ENCODE results near the gene PAM. TPM values are rescaled to one million over a fixed set of nuclear protein-coding genes. Genes with fewer than 3 reads are reported as not detected.

PAM gene
- total and polyA plus RNA-seq, 2 of the 13 experiments (the other 11 are each of a cell fraction or from before 2014, with no cell fraction given) = 20.2 to 79.1 TPM

DNA sequence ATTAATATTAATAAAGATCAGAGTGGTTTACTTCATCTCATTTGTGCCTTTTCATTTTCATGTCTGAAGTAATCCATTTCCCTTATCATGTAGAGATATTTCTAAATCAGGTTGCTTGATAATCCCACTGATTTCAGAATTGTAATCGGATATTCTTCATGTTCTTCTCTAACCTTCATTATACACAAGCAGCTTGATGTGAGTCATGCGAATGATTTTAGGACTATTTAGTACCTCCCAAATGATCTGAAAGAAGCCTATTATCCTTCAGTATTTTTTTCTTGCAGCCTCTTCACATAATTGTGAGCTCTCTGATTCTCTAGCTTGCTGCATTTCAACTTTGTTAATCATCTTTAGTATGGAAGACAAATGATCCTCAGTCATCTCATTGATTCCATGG lies 182.8 kb downstream of the PAM start:
- FAIRE-seq = no peak
- no peaks in the 10 kb centered on the region for H3K9me3 ChIP-seq (ENCODE audit: low read length)
- H3K4me3 ChIP-seq (replicated peaks in 1 of 3; ENCODE audit: insufficient read depth in 1 of 3, low read depth in 2 of 3, low read length in 3 of 3) = no peak overlapping the region
- in situ Hi-C loops (cut with HindIII; ENCODE audit: extremely low pct_ligation_motif_present, low pct_unique_long_range_greater_than_20kb) (no loop called here), intact Hi-C loops (cut with micrococcal nuclease; ENCODE audit: unreplicated experiment) (no loop called here)
- CTCF ChIA-PET (ENCODE audit: low intra/inter-chr PET ratio, low total read pairs) = no interaction called here
- no peaks in the 10 kb centered on the region for H3K27me3 ChIP-seq (ENCODE audit: control insufficient read depth in 1 of 2, insufficient read depth in 2 of 2, low read length in 2 of 2)
- no peak overlapping the region for H3K9ac ChIP-seq (ENCODE audit: insufficient read depth, low read depth, low read length)
- H4K20me1 ChIP-seq (ENCODE audit: insufficient read depth, low read length) = no peaks in the 10 kb centered on the region
- ATAC-seq = no peak
- H3K27ac ChIP-seq (ENCODE audit: extremely low read length, insufficient read depth, low read length) = no peak overlapping the region
- no peak overlapping the region for H3K4me2 ChIP-seq (ENCODE audit: low read depth, low read length)
- POLR2A ChIA-PET = no interaction called here
- DNase-seq (ENCODE audit: low spot score) = no peak
- H3K79me2 ChIP-seq (ENCODE audit: insufficient read depth, low read length) = no peaks in the 10 kb centered on the region
- no peak overlapping the region for H2AFZ ChIP-seq (ENCODE audit: low read length)
- BruUV-seq (replicated peaks) = no TSS peak
- no peaks in the 10 kb centered on the region for H3K36me3 ChIP-seq (replicated peaks in 1 of 2; ENCODE audit: control insufficient read depth in 1 of 2, insufficient read depth in 2 of 2, low read length in 2 of 2)
- WGBS (ENCODE audit: low lambda C conversion rate) = 92% methylated on average over 2 of the region's 2 CpGs
- H3K4me1 ChIP-seq (ENCODE audit: insufficient read depth, low read length) = no peaks in the 10 kb centered on the region
- TF ChIP-seq, protein P1, sequence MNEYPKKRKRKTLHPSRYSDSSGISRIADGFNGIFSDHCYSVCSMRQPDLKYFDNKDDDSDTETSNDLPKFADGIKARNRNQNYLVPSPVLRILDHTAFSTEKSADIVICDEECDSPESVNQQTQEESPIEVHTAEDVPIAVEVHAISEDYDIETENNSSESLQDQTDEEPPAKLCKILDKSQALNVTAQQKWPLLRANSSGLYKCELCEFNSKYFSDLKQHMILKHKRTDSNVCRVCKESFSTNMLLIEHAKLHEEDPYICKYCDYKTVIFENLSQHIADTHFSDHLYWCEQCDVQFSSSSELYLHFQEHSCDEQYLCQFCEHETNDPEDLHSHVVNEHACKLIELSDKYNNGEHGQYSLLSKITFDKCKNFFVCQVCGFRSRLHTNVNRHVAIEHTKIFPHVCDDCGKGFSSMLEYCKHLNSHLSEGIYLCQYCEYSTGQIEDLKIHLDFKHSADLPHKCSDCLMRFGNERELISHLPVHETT (CRISPR knock-in tag; conservative IDR thresholded peaks at IDR 0.05) = no peak
- TF ChIP-seq ZNF75D (CRISPR knock-in tag; IDR thresholded peaks at IDR 0.05; ENCODE audit: borderline replicate concordance) = no peak
- TF ChIP-seq, protein P2, sequence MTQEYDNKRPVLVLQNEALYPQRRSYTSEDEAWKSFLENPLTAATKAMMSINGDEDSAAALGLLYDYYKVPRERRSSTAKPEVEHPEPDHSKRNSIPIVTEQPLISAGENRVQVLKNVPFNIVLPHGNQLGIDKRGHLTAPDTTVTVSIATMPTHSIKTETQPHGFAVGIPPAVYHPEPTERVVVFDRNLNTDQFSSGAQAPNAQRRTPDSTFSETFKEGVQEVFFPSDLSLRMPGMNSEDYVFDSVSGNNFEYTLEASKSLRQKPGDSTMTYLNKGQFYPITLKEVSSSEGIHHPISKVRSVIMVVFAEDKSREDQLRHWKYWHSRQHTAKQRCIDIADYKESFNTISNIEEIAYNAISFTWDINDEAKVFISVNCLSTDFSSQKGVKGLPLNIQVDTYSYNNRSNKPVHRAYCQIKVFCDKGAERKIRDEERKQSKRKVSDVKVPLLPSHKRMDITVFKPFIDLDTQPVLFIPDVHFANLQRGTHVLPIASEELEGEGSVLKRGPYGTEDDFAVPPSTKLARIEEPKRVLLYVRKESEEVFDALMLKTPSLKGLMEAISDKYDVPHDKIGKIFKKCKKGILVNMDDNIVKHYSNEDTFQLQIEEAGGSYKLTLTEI (CRISPR knock-in tag; conservative IDR thresholded peaks at IDR 0.05) = no peak
- TF ChIP-seq, protein P3, sequence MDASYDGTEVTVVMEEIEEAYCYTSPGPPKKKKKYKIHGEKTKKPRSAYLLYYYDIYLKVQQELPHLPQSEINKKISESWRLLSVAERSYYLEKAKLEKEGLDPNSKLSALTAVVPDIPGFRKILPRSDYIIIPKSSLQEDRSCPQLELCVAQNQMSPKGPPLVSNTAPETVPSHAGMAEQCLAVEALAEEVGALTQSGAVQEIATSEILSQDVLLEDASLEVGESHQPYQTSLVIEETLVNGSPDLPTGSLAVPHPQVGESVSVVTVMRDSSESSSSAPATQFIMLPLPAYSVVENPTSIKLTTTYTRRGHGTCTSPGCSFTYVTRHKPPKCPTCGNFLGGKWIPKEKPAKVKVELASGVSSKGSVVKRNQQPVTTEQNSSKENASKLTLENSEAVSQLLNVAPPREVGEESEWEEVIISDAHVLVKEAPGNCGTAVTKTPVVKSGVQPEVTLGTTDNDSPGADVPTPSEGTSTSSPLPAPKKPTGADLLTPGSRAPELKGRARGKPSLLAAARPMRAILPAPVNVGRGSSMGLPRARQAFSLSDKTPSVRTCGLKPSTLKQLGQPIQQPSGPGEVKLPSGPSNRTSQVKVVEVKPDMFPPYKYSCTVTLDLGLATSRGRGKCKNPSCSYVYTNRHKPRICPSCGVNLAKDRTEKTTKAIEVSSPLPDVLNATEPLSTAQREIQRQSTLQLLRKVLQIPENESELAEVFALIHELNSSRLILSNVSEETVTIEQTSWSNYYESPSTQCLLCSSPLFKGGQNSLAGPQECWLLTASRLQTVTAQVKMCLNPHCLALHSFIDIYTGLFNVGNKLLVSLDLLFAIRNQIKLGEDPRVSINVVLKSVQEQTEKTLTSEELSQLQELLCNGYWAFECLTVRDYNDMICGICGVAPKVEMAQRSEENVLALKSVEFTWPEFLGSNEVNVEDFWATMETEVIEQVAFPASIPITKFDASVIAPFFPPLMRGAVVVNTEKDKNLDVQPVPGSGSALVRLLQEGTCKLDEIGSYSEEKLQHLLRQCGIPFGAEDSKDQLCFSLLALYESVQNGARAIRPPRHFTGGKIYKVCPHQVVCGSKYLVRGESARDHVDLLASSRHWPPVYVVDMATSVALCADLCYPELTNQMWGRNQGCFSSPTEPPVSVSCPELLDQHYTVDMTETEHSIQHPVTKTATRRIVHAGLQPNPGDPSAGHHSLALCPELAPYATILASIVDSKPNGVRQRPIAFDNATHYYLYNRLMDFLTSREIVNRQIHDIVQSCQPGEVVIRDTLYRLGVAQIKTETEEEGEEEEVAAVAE (CRISPR knock-in tag; IDR thresholded peaks at IDR 0.05; ENCODE audit: borderline replicate concordance) = no peak
- TF ChIP-seq TOPORS (CRISPR knock-in tag; IDR thresholded peaks at IDR 0.05) = no peak
- no peak for TF ChIP-seq ZBTB1 (CRISPR knock-in tag; IDR thresholded peaks at IDR 0.05; ENCODE audit: borderline replicate concordance)
- TF ChIP-seq SP140L (CRISPR knock-in tag; IDR thresholded peaks at IDR 0.05; ENCODE audit: borderline replicate concordance) = no peak
- no peak for TF ChIP-seq NFIB (CRISPR knock-in tag; IDR thresholded peaks at IDR 0.05; ENCODE audit: borderline replicate concordance)
- TF ChIP-seq GPN1 (CRISPR knock-in tag; IDR thresholded peaks at IDR 0.05; ENCODE audit: borderline replicate concordance) = no peak
- TF ChIP-seq, protein P4, sequence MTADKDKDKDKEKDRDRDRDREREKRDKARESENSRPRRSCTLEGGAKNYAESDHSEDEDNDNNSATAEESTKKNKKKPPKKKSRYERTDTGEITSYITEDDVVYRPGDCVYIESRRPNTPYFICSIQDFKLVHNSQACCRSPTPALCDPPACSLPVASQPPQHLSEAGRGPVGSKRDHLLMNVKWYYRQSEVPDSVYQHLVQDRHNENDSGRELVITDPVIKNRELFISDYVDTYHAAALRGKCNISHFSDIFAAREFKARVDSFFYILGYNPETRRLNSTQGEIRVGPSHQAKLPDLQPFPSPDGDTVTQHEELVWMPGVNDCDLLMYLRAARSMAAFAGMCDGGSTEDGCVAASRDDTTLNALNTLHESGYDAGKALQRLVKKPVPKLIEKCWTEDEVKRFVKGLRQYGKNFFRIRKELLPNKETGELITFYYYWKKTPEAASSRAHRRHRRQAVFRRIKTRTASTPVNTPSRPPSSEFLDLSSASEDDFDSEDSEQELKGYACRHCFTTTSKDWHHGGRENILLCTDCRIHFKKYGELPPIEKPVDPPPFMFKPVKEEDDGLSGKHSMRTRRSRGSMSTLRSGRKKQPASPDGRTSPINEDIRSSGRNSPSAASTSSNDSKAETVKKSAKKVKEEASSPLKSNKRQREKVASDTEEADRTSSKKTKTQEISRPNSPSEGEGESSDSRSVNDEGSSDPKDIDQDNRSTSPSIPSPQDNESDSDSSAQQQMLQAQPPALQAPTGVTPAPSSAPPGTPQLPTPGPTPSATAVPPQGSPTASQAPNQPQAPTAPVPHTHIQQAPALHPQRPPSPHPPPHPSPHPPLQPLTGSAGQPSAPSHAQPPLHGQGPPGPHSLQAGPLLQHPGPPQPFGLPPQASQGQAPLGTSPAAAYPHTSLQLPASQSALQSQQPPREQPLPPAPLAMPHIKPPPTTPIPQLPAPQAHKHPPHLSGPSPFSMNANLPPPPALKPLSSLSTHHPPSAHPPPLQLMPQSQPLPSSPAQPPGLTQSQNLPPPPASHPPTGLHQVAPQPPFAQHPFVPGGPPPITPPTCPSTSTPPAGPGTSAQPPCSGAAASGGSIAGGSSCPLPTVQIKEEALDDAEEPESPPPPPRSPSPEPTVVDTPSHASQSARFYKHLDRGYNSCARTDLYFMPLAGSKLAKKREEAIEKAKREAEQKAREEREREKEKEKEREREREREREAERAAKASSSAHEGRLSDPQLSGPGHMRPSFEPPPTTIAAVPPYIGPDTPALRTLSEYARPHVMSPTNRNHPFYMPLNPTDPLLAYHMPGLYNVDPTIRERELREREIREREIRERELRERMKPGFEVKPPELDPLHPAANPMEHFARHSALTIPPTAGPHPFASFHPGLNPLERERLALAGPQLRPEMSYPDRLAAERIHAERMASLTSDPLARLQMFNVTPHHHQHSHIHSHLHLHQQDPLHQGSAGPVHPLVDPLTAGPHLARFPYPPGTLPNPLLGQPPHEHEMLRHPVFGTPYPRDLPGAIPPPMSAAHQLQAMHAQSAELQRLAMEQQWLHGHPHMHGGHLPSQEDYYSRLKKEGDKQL (CRISPR knock-in tag; IDR thresholded peaks at IDR 0.05; ENCODE audit: low read depth) = no peak
- no peak for TF ChIP-seq NBN (conservative IDR thresholded peaks at IDR 0.05)
- no peak for TF ChIP-seq TBX3 (IDR thresholded peaks at IDR 0.05; ENCODE audit: borderline replicate concordance)
